ENCODE data around the gene COL12A1. TPM values are rescaled to one million over a fixed set of nuclear protein-coding genes. Genes with fewer than 3 reads are reported as not detected.

The COL12A1 gene
- total and polyA plus RNA-seq, 2 donors (not counting 3 experiments of a cell fraction or from before 2014, with no cell fraction given), result 48.5 to 89.1 TPM

DNA sequence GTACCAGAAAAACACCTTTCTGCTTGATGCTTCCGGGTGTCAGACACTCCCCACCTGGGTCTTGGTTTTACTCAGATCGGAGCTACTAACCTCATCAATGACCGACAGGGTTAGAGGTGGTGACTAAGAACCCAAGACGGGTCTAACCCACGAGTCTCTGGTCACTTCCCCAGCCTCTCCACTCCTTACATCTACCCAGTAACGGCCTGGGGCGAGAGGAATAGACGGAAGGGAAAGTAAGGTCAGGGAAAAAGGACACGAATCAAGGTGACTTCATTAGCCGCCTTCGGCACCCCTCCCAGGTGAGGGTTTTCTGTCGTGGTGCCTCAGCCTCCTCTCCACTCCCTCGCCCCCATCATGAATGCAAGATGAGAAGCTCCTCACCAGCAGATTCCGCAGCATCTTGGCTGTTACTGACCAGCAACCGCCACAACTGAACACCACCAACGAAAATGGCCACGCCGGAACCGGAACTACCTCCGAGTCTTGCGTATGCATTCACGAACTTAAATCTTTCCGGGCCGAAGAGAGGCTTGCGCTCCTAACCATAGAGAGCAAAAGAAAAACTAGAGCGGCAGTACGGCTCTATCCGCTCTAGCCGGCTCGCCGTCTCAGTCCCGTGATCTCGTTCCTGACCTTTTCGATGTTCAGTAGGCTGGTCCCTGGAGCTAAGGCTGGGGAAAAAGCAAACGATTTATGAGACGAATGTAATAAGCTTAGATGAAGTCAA lies 37.6 kb upstream of the COL12A1 start, which contains the start of gene COX7A2:
COX7A2 (minus strand) TSS at position 469 of the 730 bp plus-strand sequence; CDS start at position 402, 67 bp downstream.
- H3K79me2 ChIP-seq (ENCODE audit: control insufficient read depth, insufficient read depth, low read length), result peaks cover 28% of the 10 kb centered on the region
- FAIRE-seq, result peak; percentile 100
- H3K36me3 ChIP-seq (ENCODE audit: control insufficient read depth in 2 of 2, extremely low read depth in 1 of 2, insufficient read depth in 2 of 2, low read length in 2 of 2), result peaks cover 6 to 8% of the 10 kb centered on the region in 2 experiments
- DNase-seq (ENCODE audit: low read depth, low spot score), result peak; percentile 98
- peak within 1 kb of the TSS; percentile 98 for H3K9ac ChIP-seq (replicated peaks; ENCODE audit: extremely low read depth, insufficient read depth, low read length)
- H3K9me1 ChIP-seq (replicated peaks; ENCODE audit: control insufficient read depth, extremely low read depth, insufficient read depth, low read length), result no peaks in the 10 kb centered on the region
- ChIA-PET POLR2A (interaction anchor here (1.8 kb wide), 1 partner anchor 42 kb away, joined by 3 read pairs; no protein-coding TSS in a partner anchor), CTCF (interaction anchor here (0.7 to 1.6 kb wide), 7 partner anchors 16 to 303 kb away, joined by 3 to 5 read pairs (median 4); partner anchors contain the start of gene TMEM30A)
- peak within 1 kb of the TSS; percentile 81 for H3K4me2 ChIP-seq (ENCODE audit: insufficient read depth, low read length)
- peaks cover 4% of the 10 kb centered on the region for H3K4me1 ChIP-seq (ENCODE audit: control insufficient read depth, extremely low read depth, insufficient read depth, low read length)
- H2AFZ ChIP-seq (ENCODE audit: low read depth, low read length), result peak within 1 kb of the TSS; percentile 79
- H3K27ac ChIP-seq (ENCODE audit: insufficient read depth, low read depth, low read length), result peak within 1 kb of the TSS; percentile 90
- dilution Hi-C loops (cut with MboI; ENCODE audit: extremely low pct_ligation_motif_present, low sequenced_read_pairs), result no loop called here
- no peaks in the 10 kb centered on the region for H4K20me1 ChIP-seq (replicated peaks; ENCODE audit: control insufficient read depth, extremely low read depth, insufficient read depth, low read length)
- no peaks in the 10 kb centered on the region for H3K27me3 ChIP-seq (ENCODE audit: control insufficient read depth in 2 of 2, insufficient read depth in 2 of 2, low read length in 2 of 2)
- H3K9me3 ChIP-seq (replicated peaks; ENCODE audit: control insufficient read depth, insufficient read depth, low read length), result no peaks in the 10 kb centered on the region
- peak within 1 kb of the TSS; percentile 75 to 98 (median 90) for H3K4me3 ChIP-seq (replicated peaks in 1 of 3; ENCODE audit: insufficient read depth in 1 of 3, low read depth in 1 of 3, low read length in 3 of 3)
- peak; percentile 89 for TF ChIP-seq POLR2A (IDR thresholded peaks at IDR 0.05; ENCODE audit: low read depth, low read length)
- TF ChIP-seq GATA2 (IDR thresholded peaks at IDR 0.05; ENCODE audit: insufficient read depth, insufficient read length, low read depth, low read length), result no peak
- TF ChIP-seq POLR2AphosphoS5 (IDR thresholded peaks at IDR 0.05; ENCODE audit: insufficient read depth, low read depth, low read length), result peak; percentile 91
- TSS peak; percentile 68 for BruUV-seq (replicated peaks)
- intact Hi-C loops (cut with micrococcal nuclease), result loop anchor here (2.0 to 5.0 kb wide), 2 partner anchors 41 to 304 kb away; partner anchors contain the start of gene TMEM30A

GRCh38 chr6:75236630-75237029 lies 30.8 kb upstream of the COL12A1 start:
- H3K36me3 ChIP-seq (ENCODE audit: control insufficient read depth in 2 of 2, extremely low read depth in 1 of 2, insufficient read depth in 2 of 2, low read length in 2 of 2), result peaks cover 8 to 16% of the 10 kb centered on the region in 2 experiments
- H4K20me1 ChIP-seq (replicated peaks; ENCODE audit: control insufficient read depth, extremely low read depth, insufficient read depth, low read length), result no peaks in the 10 kb centered on the region
- ChIA-PET CTCF (no interaction called here), POLR2A (no interaction called here)
- no peak overlapping the region for H3K4me3 ChIP-seq (replicated peaks in 1 of 3; ENCODE audit: insufficient read depth in 1 of 3, low read depth in 1 of 3, low read length in 3 of 3)
- TF ChIP-seq JUN (IDR thresholded peaks at IDR 0.05; ENCODE audit: borderline replicate concordance, insufficient read depth, insufficient read length, low read depth) (no peak), POLR2A (IDR thresholded peaks at IDR 0.05; ENCODE audit: low read depth, low read length) (no peak), EZH2 (IDR thresholded peaks at IDR 0.05; ENCODE audit: borderline replicate concordance, low read depth, low read length, severe bottlenecking) (no peak), MAX (IDR thresholded peaks at IDR 0.05; ENCODE audit: insufficient read depth, insufficient read length) (no peak), MYC (IDR thresholded peaks at IDR 0.05; ENCODE audit: low read depth, low read length) (no peak), GATA2 (IDR thresholded peaks at IDR 0.05; ENCODE audit: insufficient read depth, insufficient read length, low read depth, low read length) (no peak)
- TF ChIP-seq, protein P1, sequence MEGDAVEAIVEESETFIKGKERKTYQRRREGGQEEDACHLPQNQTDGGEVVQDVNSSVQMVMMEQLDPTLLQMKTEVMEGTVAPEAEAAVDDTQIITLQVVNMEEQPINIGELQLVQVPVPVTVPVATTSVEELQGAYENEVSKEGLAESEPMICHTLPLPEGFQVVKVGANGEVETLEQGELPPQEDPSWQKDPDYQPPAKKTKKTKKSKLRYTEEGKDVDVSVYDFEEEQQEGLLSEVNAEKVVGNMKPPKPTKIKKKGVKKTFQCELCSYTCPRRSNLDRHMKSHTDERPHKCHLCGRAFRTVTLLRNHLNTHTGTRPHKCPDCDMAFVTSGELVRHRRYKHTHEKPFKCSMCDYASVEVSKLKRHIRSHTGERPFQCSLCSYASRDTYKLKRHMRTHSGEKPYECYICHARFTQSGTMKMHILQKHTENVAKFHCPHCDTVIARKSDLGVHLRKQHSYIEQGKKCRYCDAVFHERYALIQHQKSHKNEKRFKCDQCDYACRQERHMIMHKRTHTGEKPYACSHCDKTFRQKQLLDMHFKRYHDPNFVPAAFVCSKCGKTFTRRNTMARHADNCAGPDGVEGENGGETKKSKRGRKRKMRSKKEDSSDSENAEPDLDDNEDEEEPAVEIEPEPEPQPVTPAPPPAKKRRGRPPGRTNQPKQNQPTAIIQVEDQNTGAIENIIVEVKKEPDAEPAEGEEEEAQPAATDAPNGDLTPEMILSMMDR (IDR thresholded peaks at IDR 0.05; ENCODE audit: extremely low read depth in 1 of 2, insufficient read depth in 1 of 2, low read depth in 1 of 2, low read length in 2 of 2), result no peak
- H3K4me1 ChIP-seq (ENCODE audit: control insufficient read depth, extremely low read depth, insufficient read depth, low read length), result no peaks in the 10 kb centered on the region
- BruUV-seq (replicated peaks), result no TSS peak
- dilution Hi-C loops (cut with MboI; ENCODE audit: extremely low pct_ligation_motif_present, low sequenced_read_pairs), result no loop called here
- H3K27me3 ChIP-seq (ENCODE audit: control insufficient read depth in 2 of 2, insufficient read depth in 2 of 2, low read length in 2 of 2), result no peaks in the 10 kb centered on the region
- no peak for DNase-seq (ENCODE audit: low read depth, low spot score)
- no peak overlapping the region for H3K27ac ChIP-seq (ENCODE audit: insufficient read depth, low read depth, low read length)
- H2AFZ ChIP-seq (ENCODE audit: low read depth, low read length), result no peak overlapping the region
- H3K9ac ChIP-seq (replicated peaks; ENCODE audit: extremely low read depth, insufficient read depth, low read length), result no peak overlapping the region
- no peaks in the 10 kb centered on the region for H3K9me1 ChIP-seq (replicated peaks; ENCODE audit: control insufficient read depth, extremely low read depth, insufficient read depth, low read length)
- H3K79me2 ChIP-seq (ENCODE audit: control insufficient read depth, insufficient read depth, low read length), result peaks cover 9% of the 10 kb centered on the region
- FAIRE-seq, result no peak
- no peaks in the 10 kb centered on the region for H3K9me3 ChIP-seq (replicated peaks; ENCODE audit: control insufficient read depth, insufficient read depth, low read length)
- intact Hi-C loops (cut with micrococcal nuclease), result no loop called here
- no peak overlapping the region for H3K4me2 ChIP-seq (ENCODE audit: insufficient read depth, low read length)

Data from endothelial cell of umbilical vein (primary cell).